ENCODE results near the gene RPS17.

RPS17 gene

DNA sequence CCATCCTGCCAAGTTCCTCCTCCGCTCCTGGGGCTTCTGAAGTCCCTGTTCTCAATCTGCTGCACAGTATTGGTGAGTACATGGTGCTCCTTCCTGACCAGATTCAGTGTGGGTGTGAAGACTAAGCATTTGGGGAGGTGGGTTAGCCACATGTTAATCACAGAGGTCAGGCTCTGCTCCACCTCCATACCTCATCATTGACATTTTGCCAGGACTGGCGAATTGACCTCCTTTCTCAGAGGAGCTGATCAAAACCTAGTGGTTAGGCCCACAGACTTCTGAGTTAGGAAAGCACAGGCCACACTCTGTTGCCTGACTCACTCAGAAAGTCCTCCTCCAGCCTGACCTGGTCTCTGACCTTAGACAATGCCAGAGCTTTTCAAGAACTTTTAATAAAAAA is 8.4 kb upstream of the RPS17 start:
- no peak for TF ChIP-seq ZFX (IDR thresholded peaks at IDR 0.05; ENCODE audit: borderline replicate concordance)
- TF ChIP-seq, protein P1, sequence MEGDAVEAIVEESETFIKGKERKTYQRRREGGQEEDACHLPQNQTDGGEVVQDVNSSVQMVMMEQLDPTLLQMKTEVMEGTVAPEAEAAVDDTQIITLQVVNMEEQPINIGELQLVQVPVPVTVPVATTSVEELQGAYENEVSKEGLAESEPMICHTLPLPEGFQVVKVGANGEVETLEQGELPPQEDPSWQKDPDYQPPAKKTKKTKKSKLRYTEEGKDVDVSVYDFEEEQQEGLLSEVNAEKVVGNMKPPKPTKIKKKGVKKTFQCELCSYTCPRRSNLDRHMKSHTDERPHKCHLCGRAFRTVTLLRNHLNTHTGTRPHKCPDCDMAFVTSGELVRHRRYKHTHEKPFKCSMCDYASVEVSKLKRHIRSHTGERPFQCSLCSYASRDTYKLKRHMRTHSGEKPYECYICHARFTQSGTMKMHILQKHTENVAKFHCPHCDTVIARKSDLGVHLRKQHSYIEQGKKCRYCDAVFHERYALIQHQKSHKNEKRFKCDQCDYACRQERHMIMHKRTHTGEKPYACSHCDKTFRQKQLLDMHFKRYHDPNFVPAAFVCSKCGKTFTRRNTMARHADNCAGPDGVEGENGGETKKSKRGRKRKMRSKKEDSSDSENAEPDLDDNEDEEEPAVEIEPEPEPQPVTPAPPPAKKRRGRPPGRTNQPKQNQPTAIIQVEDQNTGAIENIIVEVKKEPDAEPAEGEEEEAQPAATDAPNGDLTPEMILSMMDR (IDR thresholded peaks at IDR 0.05) = no peak
- H3K27ac ChIP-seq = no peak overlapping the region

DNA sequence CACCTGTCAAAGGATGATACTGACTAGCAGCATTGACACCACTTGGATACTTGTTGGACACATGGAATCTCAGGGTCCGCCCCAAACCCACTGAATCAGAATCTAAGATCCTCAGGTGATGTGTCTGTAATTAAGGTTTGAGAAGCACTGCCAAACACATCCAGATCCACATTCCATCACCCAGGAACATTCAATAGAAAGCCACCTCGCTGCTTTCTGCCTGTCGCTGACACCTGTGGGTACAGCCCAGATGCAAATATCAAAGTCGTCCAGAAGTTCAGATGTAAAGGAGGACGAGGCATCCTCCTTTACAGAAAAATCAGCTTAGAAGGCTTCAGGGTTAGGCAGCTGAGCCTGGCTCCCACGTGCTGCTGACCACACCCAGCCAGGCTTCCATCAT is 5.2 kb upstream of the RPS17 start:
- TF ChIP-seq, protein P1 (IDR thresholded peaks at IDR 0.05) = no peak
- no peak for TF ChIP-seq ZFX (IDR thresholded peaks at IDR 0.05; ENCODE audit: borderline replicate concordance)

DNA sequence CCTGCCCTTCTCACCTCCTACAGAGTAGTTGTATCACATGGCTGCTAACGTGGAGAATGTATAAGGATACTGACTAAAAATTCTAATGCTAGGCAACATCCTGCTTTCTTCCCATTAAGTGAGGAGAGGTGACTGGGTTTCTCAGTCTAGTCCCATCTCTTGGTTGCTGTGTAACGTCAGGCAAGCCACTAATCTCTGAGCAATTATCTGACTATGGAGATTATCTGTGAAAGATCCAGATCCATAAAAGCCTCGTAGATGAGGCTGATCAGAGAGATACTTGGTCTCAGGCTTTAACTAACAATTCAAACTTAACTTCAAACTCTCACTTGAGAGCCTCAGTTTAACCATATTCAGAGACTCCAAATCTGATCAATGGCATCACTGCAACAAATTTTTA is 4.7 kb upstream of the RPS17 start:
- TF ChIP-seq, protein P1 (IDR thresholded peaks at IDR 0.05) = no peak
- no peak for TF ChIP-seq ZFX (IDR thresholded peaks at IDR 0.05; ENCODE audit: borderline replicate concordance)
- no peak overlapping the region for H3K27ac ChIP-seq

More for the DNA sequence above, 5.2 kb upstream of the RPS17 start:
- H3K27ac ChIP-seq = no peak overlapping the region

DNA sequence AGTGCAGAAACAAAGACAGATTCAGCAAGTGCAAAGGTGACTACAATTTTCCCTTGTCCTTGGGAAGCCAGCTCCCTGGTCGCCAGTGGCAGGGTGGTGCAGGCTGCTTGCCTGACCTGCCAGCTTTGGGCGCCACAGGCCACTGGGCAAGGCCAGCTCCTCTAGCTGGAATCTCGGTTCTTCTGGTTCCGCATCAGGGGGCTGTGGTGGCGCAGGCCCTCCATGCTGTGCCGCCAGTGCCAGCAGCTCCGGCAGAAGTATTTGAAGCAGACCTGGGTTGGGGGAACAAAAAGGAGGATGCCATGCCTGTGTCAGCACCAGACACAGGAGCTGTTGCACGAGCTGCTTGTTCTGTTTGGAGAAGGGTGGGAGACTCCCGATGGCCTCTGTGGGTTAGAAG is 4.2 kb upstream of the RPS17 start:
- no peak overlapping the region for H3K27ac ChIP-seq
- TF ChIP-seq, protein P1 (IDR thresholded peaks at IDR 0.05) = no peak
- no peak for TF ChIP-seq ZFX (IDR thresholded peaks at IDR 0.05; ENCODE audit: borderline replicate concordance)

DNA sequence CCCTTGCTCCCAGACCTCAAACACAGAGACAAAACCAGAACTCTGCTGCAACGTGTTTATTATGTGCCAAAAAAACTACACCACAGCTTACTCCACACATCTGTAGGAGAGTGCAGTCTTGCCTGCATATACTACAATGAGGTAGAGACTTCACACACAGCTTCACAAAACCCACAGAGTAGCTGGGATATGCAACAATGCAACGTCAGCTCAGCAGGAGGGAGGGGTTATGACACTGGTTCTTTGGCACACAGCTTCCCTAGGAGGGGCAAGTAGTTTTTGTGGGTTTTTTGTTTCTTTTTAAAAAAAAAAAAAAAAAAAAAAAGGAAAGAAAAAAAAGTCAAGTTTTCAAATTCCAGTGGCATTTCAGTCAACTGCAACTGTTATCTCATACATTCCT is 2.9 kb upstream of the RPS17 start:
- TF ChIP-seq ZFX (IDR thresholded peaks at IDR 0.05; ENCODE audit: borderline replicate concordance) = no peak
- TF ChIP-seq, protein P1 (IDR thresholded peaks at IDR 0.05) = no peak
- no peak overlapping the region for H3K27ac ChIP-seq

DNA sequence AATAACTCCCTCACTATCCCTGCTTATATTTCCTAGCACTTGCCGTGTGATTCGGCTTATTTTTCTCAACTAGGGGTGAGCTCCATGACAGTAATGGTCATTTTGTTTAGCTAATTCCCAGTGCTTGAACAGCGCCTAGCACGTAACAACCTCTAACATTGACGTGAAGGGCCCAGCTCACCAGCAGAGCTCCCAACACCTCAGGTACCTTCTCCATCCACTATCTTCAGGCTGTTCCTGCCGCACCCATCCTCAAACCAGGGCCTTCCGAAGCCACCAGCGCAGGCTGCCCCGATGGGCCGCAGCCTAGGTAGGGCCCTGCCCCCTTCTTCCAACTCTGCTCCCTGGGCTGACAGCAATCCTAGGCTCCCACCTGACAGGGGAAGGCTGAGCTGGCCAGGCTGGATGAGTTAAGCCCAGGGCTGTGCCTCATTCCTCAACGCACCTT is 751 bp upstream of the RPS17 start:
- peak overlapping the region; percentile 83 for H3K27ac ChIP-seq

DNA sequence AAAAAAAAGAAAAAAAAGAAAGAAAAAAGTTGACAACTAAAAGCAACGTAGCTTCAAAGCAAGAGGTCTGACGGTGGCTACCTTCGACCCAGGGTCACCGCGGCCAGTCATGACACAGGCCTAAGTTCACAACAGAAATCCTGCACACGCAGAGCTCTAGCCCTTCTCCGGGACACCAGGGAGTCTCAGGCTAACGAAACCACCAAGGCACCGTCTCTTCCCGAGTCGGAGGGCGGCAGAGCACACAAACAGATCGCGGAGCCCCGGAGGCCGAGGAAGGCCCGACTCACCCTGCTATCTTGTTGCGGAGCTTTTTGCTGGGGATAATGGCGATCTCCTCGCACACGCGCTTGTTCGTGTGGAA is 584 bp downstream of the RPS17 start:
- TF ChIP-seq, protein P1 (IDR thresholded peaks at IDR 0.05) = no peak
- no peak for TF ChIP-seq ZFX (IDR thresholded peaks at IDR 0.05; ENCODE audit: borderline replicate concordance)
- H3K27ac ChIP-seq = peak overlapping the region; percentile 83

More for the DNA sequence above, 751 bp upstream of the RPS17 start:
- TF ChIP-seq ZFX (IDR thresholded peaks at IDR 0.05; ENCODE audit: borderline replicate concordance) = no peak
- TF ChIP-seq, protein P1 (IDR thresholded peaks at IDR 0.05) = no peak

All from 22Rv1 (cell line).